Measurements from ENCODE around the gene P2RY13. TPM values are rescaled to one million over a fixed set of nuclear protein-coding genes. Genes with fewer than 3 reads are reported as not detected.

The P2RY13 gene
- total RNA-seq, 1 donor from 2014 or later: not detected

DNA sequence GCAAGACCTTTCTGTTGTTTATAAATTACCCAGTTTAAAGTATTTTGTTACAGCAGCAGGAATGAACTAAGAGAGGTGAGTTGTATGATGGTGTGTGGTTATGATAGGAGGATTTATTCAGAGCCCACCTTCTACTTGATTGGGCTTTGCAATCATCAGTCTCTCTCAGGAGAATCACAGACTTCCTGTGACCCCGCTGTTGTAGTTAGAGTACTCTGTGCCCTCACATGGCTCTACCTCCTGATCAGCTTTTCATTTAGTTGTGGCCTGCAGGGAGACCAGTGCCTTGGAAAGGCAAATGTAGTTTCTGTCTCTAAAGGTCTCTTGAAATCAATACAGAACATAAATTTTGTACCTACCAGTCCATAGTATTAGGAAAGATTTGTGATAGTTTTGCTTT lies 43.4 kb downstream of the P2RY13 start:
- Mint-ChIP-seq H3K27me3 (no peaks in the 10 kb centered on the region), H3K9me3 (no peaks in the 10 kb centered on the region), H3K27ac (no peak overlapping the region), H3K4me3 (no peak overlapping the region), H3K36me3 (no peaks in the 10 kb centered on the region), H3K4me1 (ENCODE audit: unreplicated experiment) (peaks cover 20% of the 10 kb centered on the region)
- TF ChIP-seq, protein P1, sequence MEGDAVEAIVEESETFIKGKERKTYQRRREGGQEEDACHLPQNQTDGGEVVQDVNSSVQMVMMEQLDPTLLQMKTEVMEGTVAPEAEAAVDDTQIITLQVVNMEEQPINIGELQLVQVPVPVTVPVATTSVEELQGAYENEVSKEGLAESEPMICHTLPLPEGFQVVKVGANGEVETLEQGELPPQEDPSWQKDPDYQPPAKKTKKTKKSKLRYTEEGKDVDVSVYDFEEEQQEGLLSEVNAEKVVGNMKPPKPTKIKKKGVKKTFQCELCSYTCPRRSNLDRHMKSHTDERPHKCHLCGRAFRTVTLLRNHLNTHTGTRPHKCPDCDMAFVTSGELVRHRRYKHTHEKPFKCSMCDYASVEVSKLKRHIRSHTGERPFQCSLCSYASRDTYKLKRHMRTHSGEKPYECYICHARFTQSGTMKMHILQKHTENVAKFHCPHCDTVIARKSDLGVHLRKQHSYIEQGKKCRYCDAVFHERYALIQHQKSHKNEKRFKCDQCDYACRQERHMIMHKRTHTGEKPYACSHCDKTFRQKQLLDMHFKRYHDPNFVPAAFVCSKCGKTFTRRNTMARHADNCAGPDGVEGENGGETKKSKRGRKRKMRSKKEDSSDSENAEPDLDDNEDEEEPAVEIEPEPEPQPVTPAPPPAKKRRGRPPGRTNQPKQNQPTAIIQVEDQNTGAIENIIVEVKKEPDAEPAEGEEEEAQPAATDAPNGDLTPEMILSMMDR (conservative IDR thresholded peaks at IDR 0.05): no peak
- DNase-seq (ENCODE audit: extremely low spot score, unreplicated experiment): no peak

DNA sequence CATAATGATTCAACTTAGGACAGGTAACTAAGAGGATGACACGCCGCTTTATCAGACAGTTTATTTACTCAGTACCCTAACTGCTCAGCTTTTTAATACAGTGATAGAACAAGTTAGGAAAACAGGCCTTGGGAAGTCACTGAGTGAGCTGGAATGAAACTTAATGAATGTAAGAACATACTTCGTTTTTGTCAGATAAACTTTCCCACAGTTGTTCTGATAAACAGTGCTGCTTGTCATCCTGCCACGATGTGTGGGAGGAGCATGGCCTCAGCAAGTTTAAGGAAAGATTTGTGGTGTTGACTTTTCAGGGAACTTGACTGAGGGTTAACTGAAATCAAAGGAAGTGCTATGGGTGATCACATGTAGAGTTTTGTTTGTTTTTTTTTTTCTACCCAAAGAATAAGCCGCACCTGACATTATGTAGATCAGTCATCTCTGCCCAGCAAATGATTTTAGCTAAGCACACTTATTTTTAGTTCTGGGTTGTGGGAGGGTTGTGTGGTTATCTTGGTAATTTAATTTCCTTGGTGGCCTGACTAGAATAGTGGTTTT lies 45.4 kb downstream of the P2RY13 start:
- no peak for DNase-seq (ENCODE audit: extremely low spot score, unreplicated experiment)
- Mint-ChIP-seq H3K36me3 (no peaks in the 10 kb centered on the region), H3K27me3 (no peaks in the 10 kb centered on the region), H3K9me3 (no peaks in the 10 kb centered on the region), H3K4me3 (no peak overlapping the region), H3K27ac (no peak overlapping the region), H3K4me1 (ENCODE audit: unreplicated experiment) (peaks cover 24% of the 10 kb centered on the region)
- TF ChIP-seq, protein P1 (conservative IDR thresholded peaks at IDR 0.05): no peak

DNA sequence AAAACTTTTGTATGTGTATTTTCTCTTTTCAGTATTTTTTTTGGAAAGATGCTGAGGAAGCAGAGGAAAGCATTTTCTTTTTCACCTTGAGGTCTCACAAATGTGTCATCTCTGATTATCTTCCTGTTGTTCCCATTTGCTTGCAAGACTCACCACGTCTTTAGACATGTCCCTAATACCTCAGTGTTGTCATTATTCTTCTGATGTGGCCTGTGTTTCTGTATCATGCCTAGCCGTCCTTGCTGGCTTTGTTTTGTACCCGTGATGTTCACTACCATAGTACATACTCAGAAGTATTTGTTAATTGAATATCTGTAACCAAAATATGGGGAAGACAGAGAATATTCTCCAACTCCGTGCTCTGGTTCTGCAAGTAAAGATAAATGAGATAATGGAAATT lies 46.0 kb downstream of the P2RY13 start:
- Mint-ChIP-seq H3K27ac (no peak overlapping the region), H3K4me3 (no peak overlapping the region)

DNA sequence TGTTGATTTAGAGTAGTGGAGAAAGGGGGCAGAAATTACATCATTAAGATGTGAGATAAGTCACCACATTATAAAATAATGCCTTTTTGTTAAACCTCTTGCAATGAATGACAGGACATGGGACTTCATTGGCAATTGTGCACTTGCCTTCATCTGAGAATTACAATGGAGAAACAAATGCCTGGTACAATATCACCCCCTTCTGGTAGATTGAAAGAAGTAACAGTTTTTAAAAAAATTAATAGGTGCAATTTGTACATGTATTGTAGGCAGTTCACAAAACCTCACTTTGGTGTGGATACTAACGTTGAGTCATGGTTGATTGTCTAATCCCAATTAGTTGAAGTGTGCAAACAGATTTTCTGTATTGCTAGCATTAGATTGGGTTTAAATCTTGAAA lies 46.4 kb downstream of the P2RY13 start:
- Mint-ChIP-seq H3K9me3 (no peaks in the 10 kb centered on the region), H3K27ac (no peak overlapping the region), H3K27me3 (no peaks in the 10 kb centered on the region), H3K36me3 (no peaks in the 10 kb centered on the region), H3K4me1 (ENCODE audit: unreplicated experiment) (peaks cover 24% of the 10 kb centered on the region), H3K4me3 (no peak overlapping the region)
- DNase-seq (ENCODE audit: extremely low spot score, unreplicated experiment): no peak
- TF ChIP-seq, protein P1 (conservative IDR thresholded peaks at IDR 0.05): peak; percentile 85

More for the DNA sequence above, 46.0 kb downstream of the P2RY13 start:
- Mint-ChIP-seq H3K9me3 (no peaks in the 10 kb centered on the region), H3K4me1 (ENCODE audit: unreplicated experiment) (peaks cover 24% of the 10 kb centered on the region), H3K27me3 (no peaks in the 10 kb centered on the region), H3K36me3 (no peaks in the 10 kb centered on the region)
- TF ChIP-seq, protein P1 (conservative IDR thresholded peaks at IDR 0.05): no peak
- DNase-seq (ENCODE audit: extremely low spot score, unreplicated experiment): no peak

DNA sequence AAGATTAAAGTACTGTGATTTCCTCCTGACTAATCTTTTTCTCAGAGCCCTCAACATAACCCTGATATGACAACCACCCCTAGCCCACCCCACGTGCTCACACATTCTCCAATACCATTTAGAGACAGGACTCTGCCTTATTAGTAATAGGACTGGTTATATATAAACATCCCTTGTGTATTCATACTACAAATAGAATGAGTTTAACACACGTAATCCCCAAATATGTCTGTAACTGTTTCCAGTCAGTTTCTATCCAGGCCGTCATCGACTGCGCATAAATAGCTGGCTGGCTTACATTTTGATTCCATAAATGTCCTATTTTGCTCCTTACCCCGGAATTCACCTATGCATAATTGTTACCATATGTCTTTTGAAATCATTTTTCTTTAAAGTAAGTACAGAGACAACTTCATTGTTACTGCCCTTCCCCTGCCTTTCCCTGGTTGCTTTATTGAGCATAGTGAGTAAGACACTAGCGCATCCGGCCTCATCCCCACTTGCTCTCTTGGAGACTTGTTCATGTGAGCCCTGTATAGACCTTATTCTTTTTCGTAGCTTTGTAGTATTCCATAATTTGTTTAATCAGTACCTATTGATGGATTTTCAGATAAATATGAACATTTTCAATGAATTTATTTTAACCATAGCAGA lies 47.6 kb downstream of the P2RY13 start:
- no peak overlapping the region for H3K27ac Mint-ChIP-seq
- H3K36me3 Mint-ChIP-seq: no peaks in the 10 kb centered on the region
- no peaks in the 10 kb centered on the region for H3K27me3 Mint-ChIP-seq
- H3K9me3 Mint-ChIP-seq: no peaks in the 10 kb centered on the region
- no peak overlapping the region for H3K4me3 Mint-ChIP-seq
- TF ChIP-seq, protein P1 (conservative IDR thresholded peaks at IDR 0.05): no peak
- no peak for DNase-seq (ENCODE audit: extremely low spot score, unreplicated experiment)
- H3K4me1 Mint-ChIP-seq (ENCODE audit: unreplicated experiment): peaks cover 24% of the 10 kb centered on the region

Data from type B pancreatic cell (in vitro differentiated cells).